Measurements from ENCODE around the gene RERG. TPM values are rescaled to one million over a fixed set of nuclear protein-coding genes. Genes with fewer than 3 reads are reported as not detected.

RERG gene
- polyA plus RNA-seq, 1 donor from 2014 or later, result 0.87 TPM

DNA sequence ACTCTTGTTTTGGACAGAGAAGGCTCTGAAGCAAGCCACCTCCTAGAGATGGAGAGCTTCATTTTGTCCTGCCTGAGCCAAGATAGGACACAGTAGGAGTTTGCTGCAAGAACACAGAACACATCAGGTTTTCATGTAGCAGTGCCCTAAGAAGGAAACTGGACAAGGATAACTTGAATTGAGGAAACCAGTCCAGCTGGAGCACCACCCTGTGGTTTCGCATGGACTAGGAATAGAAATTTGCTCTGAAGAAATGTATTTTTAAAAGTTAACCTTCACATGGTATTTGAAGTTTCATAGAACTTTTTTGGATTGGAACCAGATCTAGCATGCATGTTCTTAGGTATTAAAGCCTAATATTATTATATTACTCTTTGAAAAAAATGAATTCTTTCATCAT lies 68.8 kb downstream of the RERG start:
- no peaks in the 10 kb centered on the region for H3K79me2 ChIP-seq (replicated peaks; ENCODE audit: insufficient read depth, low read length)
- no peak overlapping the region for H2AFZ ChIP-seq (ENCODE audit: low read depth, low read length)
- H3K9me2 ChIP-seq (ENCODE audit: insufficient read depth, low read length), result no peaks in the 10 kb centered on the region
- no peak overlapping the region for H3K27ac ChIP-seq (ENCODE audit: low read length)
- H3K36me3 ChIP-seq (ENCODE audit: insufficient read depth, low read length), result no peaks in the 10 kb centered on the region
- no peaks in the 10 kb centered on the region for H4K20me1 ChIP-seq (ENCODE audit: insufficient read depth)
- no peak overlapping the region for H3K4me2 ChIP-seq (ENCODE audit: low read length)
- no peaks in the 10 kb centered on the region for H3F3A ChIP-seq (ENCODE audit: insufficient read depth, low read length, poor library complexity, severe bottlenecking)
- TF ChIP-seq EZH2 (IDR thresholded peaks at IDR 0.05; ENCODE audit: borderline replicate concordance, insufficient read depth, low read length, poor library complexity, severe bottlenecking), result no peak
- no peak for TF ChIP-seq SMC3 (conservative IDR thresholded peaks at IDR 0.05; ENCODE audit: poor library complexity)
- TF ChIP-seq EP300 (conservative IDR thresholded peaks at IDR 0.05; ENCODE audit: poor library complexity, severe bottlenecking), result no peak
- no peak for TF ChIP-seq MXI1 (conservative IDR thresholded peaks at IDR 0.05; ENCODE audit: poor library complexity, severe bottlenecking)
- TF ChIP-seq, protein P1, sequence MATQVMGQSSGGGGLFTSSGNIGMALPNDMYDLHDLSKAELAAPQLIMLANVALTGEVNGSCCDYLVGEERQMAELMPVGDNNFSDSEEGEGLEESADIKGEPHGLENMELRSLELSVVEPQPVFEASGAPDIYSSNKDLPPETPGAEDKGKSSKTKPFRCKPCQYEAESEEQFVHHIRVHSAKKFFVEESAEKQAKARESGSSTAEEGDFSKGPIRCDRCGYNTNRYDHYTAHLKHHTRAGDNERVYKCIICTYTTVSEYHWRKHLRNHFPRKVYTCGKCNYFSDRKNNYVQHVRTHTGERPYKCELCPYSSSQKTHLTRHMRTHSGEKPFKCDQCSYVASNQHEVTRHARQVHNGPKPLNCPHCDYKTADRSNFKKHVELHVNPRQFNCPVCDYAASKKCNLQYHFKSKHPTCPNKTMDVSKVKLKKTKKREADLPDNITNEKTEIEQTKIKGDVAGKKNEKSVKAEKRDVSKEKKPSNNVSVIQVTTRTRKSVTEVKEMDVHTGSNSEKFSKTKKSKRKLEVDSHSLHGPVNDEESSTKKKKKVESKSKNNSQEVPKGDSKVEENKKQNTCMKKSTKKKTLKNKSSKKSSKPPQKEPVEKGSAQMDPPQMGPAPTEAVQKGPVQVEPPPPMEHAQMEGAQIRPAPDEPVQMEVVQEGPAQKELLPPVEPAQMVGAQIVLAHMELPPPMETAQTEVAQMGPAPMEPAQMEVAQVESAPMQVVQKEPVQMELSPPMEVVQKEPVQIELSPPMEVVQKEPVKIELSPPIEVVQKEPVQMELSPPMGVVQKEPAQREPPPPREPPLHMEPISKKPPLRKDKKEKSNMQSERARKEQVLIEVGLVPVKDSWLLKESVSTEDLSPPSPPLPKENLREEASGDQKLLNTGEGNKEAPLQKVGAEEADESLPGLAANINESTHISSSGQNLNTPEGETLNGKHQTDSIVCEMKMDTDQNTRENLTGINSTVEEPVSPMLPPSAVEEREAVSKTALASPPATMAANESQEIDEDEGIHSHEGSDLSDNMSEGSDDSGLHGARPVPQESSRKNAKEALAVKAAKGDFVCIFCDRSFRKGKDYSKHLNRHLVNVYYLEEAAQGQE (IDR thresholded peaks at IDR 0.05; ENCODE audit: borderline replicate concordance), result no peak
- TF ChIP-seq RAD21 (conservative IDR thresholded peaks at IDR 0.05), result no peak
- TF ChIP-seq POLR2AphosphoS5 (IDR thresholded peaks at IDR 0.05), result no peak
- TF ChIP-seq TAF1 (IDR thresholded peaks at IDR 0.05; ENCODE audit: low read depth), result no peak
- TF ChIP-seq CTCF (IDR thresholded peaks at IDR 0.05; ENCODE audit: poor library complexity, severe bottlenecking), result no peak
- H3K27me3 ChIP-seq (ENCODE audit: insufficient read depth, low read depth, low read length), result no peaks in the 10 kb centered on the region
- no peaks in the 10 kb centered on the region for H3K9me3 ChIP-seq (ENCODE audit: low read length)
- no peak overlapping the region for H3K4me3 ChIP-seq (ENCODE audit: low read length)
- no peak overlapping the region for H3K9ac ChIP-seq (ENCODE audit: low read length)

- Histone ChIP-seq H3K4me2 (ENCODE audit: low read length) (no peak overlapping the region), H3K9ac (ENCODE audit: low read length) (no peak overlapping the region), H2AFZ (ENCODE audit: low read depth, low read length) (no peak overlapping the region), H4K20me1 (ENCODE audit: insufficient read depth) (no peaks in the 10 kb centered on the region), H3K4me3 (ENCODE audit: low read length) (no peak overlapping the region), H3K27me3 (ENCODE audit: insufficient read depth, low read depth, low read length) (no peaks in the 10 kb centered on the region), H3K27ac (ENCODE audit: low read length) (no peak overlapping the region), H3K79me2 (replicated peaks; ENCODE audit: insufficient read depth, low read length) (no peaks in the 10 kb centered on the region), H3K9me3 (ENCODE audit: low read length) (no peaks in the 10 kb centered on the region), H3K9me2 (ENCODE audit: insufficient read depth, low read length) (no peaks in the 10 kb centered on the region), H3K36me3 (ENCODE audit: insufficient read depth, low read length) (no peaks in the 10 kb centered on the region), H3F3A (ENCODE audit: insufficient read depth, low read length, poor library complexity, severe bottlenecking) (no peaks in the 10 kb centered on the region)
- TF ChIP-seq SMC3 (conservative IDR thresholded peaks at IDR 0.05; ENCODE audit: poor library complexity), result peak; percentile 84
- TF ChIP-seq RAD21 (conservative IDR thresholded peaks at IDR 0.05), result peak; percentile 75
- TF ChIP-seq, protein P1 (IDR thresholded peaks at IDR 0.05; ENCODE audit: borderline replicate concordance), result no peak
- peak; percentile 73 for TF ChIP-seq CTCF (IDR thresholded peaks at IDR 0.05; ENCODE audit: poor library complexity, severe bottlenecking)
Measured at GRCh38 chr12:15151161-15152091, 69.8 kb downstream of the RERG start.

Data from neural cell (in vitro differentiated cells).